WERI-Rb-1 (cell line): Measurements from ENCODE around the gene EFR3B.

ENCODE experiments used
- DNase-seq: peaks from one replicate; pipeline ENCODE4 v3.0.0-alpha.2; 2020
- H3K27ac ChIP-seq: fragments of 250-450 bp; sonication (Bioruptor Pico); 2 replicates; pipeline ENCODE4 v1.5.1; 2020; ENCODE audit warnings: mild to moderate bottlenecking, moderate library complexity
- H3K27me3 ChIP-seq: fragments of 250-450 bp; sonication (Bioruptor Pico); 2 replicates; pipeline ENCODE4 v1.5.1; 2021; ENCODE audit warnings: mild to moderate bottlenecking, low read depth, moderate library complexity; ENCODE audit not compliant: insufficient read depth, severe bottlenecking
- H3K36me3 ChIP-seq: fragments of 250-450 bp; sonication (Bioruptor Pico); 2 replicates; pipeline ENCODE4 v1.5.1; 2020; ENCODE audit warnings: mild to moderate bottlenecking, moderate library complexity
- H3K4me3 ChIP-seq: 2 replicates; pipeline ENCODE4 v1.5.1; 2011; ENCODE audit warnings: low read depth, mild to moderate bottlenecking, control low read depth, low read length
- H3K9me3 ChIP-seq: fragments of 250-450 bp; sonication (Bioruptor Pico); 2 replicates; pipeline ENCODE4 v1.5.1; 2021; ENCODE audit warnings: mild to moderate bottlenecking, moderate library complexity; ENCODE audit not compliant: severe bottlenecking
- TF ChIP-seq, protein P1 (sequence below): IDR thresholded peaks from 2 replicates; pipeline ENCODE4 v1.5.1; 2011; ENCODE audit warnings: low read depth, mild to moderate bottlenecking, control low read depth, inconsistent platforms, low read length

The EFR3B gene

GRCh38 chr2:25066455-25066854 is 24.6 kb downstream of the EFR3B start:
- Histone ChIP-seq H3K4me3 (no peak overlapping the region), H3K36me3 (no peaks in the 10 kb centered on the region), H3K27me3 (no peaks in the 10 kb centered on the region), H3K9me3 (no peaks in the 10 kb centered on the region), H3K27ac (no peak overlapping the region)
- DNase-seq: no peak
- TF ChIP-seq, protein P1, sequence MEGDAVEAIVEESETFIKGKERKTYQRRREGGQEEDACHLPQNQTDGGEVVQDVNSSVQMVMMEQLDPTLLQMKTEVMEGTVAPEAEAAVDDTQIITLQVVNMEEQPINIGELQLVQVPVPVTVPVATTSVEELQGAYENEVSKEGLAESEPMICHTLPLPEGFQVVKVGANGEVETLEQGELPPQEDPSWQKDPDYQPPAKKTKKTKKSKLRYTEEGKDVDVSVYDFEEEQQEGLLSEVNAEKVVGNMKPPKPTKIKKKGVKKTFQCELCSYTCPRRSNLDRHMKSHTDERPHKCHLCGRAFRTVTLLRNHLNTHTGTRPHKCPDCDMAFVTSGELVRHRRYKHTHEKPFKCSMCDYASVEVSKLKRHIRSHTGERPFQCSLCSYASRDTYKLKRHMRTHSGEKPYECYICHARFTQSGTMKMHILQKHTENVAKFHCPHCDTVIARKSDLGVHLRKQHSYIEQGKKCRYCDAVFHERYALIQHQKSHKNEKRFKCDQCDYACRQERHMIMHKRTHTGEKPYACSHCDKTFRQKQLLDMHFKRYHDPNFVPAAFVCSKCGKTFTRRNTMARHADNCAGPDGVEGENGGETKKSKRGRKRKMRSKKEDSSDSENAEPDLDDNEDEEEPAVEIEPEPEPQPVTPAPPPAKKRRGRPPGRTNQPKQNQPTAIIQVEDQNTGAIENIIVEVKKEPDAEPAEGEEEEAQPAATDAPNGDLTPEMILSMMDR: no peak

- TF ChIP-seq, protein P1: no peak
- H3K27ac ChIP-seq: no peak overlapping the region
- no peaks in the 10 kb centered on the region for H3K27me3 ChIP-seq
- H3K4me3 ChIP-seq: no peak overlapping the region
- no peaks in the 10 kb centered on the region for H3K9me3 ChIP-seq
- DNase-seq: no peak
- no peaks in the 10 kb centered on the region for H3K36me3 ChIP-seq
Observed at GRCh38 chr2:25068217-25068616, 26.3 kb downstream of the EFR3B start.

DNA sequence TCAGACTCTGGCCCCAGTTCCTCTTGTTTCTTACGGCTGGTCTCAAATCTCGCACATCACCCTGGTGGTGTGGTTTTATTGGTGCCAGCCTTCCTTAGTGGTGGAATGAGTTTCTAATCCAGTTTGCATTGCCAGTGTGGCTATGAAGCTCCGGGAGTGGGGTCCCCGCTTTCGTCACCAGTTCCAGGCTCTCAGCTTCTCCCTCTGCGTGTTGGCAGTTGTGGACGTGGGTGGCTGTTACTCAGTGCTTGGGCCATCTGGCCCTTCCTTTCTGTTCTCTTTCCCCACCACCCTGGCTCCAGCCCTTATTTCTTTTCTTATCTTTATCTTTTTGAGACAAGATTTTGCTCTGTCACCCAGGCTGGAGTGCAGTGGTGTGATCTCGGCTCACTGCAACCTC is 30.1 kb downstream of the EFR3B start:
- H3K27ac ChIP-seq: no peak overlapping the region

GRCh38 chr2:25072606-25073005 is 30.7 kb downstream of the EFR3B start:
- no peaks in the 10 kb centered on the region for H3K9me3 ChIP-seq

More for the DNA sequence above, 30.1 kb downstream of the EFR3B start:
- Histone ChIP-seq H3K27me3 (no peaks in the 10 kb centered on the region), H3K36me3 (no peaks in the 10 kb centered on the region), H3K9me3 (no peaks in the 10 kb centered on the region), H3K4me3 (no peak overlapping the region)
- TF ChIP-seq, protein P1: no peak
- DNase-seq: no peak

GRCh38 chr2:25073025-25073424 is 31.1 kb downstream of the EFR3B start:
- Histone ChIP-seq H3K9me3 (no peaks in the 10 kb centered on the region), H3K27ac (no peak overlapping the region), H3K4me3 (no peak overlapping the region), H3K27me3 (no peaks in the 10 kb centered on the region), H3K36me3 (no peaks in the 10 kb centered on the region)
- no peak for DNase-seq
- TF ChIP-seq, protein P1: no peak

More at GRCh38 chr2:25072606-25073005, 30.7 kb downstream of the EFR3B start:
- TF ChIP-seq, protein P1: no peak
- DNase-seq: no peak
- Histone ChIP-seq H3K27me3 (no peaks in the 10 kb centered on the region), H3K4me3 (no peak overlapping the region), H3K36me3 (no peaks in the 10 kb centered on the region), H3K27ac (no peak overlapping the region)

DNA sequence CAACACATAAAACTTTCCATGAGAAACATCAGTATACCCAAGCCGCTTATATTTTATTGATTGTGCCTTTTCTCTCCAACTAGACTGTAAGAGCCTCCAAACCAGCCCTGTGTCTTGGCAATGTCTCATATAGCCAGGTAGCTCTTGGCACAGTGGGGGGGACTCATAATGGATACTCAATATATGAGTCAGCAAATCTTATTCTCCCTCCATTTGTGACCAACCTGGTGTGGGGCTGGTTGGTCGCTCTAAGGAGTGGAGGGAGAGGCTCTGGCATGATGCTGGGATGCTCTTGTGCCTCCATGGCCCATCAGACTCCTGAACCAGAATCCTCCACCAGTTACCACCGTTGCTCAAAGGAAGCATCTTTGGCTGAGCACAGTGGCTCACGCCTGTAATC is 32.0 kb downstream of the EFR3B start:
- no peak for DNase-seq
- Histone ChIP-seq H3K27me3 (no peaks in the 10 kb centered on the region), H3K36me3 (no peaks in the 10 kb centered on the region), H3K9me3 (no peaks in the 10 kb centered on the region), H3K4me3 (no peak overlapping the region), H3K27ac (no peak overlapping the region)
- TF ChIP-seq, protein P1: no peak
